Measurements from ENCODE around the gene MEI1. TPM values are rescaled to one million over a fixed set of nuclear protein-coding genes. Genes with fewer than 3 reads are reported as not detected.

MEI1 gene
- polyA plus RNA-seq, 1 experiment: 3.8 TPM

DNA sequence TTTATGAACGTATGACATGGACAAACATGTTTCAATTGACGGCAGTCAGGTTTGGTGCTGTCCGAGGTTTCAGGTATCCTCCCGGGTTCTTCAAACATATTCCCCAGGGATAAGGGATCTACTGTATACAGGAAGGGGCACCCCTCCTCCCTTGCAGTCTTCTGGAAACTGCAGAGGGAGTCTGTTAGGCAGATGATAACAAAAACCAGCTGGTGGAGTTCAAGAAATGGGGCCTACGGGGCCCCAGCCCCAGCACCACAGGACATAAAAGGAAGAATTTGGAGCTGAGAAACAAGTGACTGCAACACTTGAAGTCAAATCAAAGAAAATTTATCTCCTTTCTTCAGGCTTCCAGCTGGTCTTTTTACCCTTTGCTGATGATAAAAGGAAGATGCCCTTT is 42.7 kb upstream of the MEI1 start:
- TF ChIP-seq, protein P1, sequence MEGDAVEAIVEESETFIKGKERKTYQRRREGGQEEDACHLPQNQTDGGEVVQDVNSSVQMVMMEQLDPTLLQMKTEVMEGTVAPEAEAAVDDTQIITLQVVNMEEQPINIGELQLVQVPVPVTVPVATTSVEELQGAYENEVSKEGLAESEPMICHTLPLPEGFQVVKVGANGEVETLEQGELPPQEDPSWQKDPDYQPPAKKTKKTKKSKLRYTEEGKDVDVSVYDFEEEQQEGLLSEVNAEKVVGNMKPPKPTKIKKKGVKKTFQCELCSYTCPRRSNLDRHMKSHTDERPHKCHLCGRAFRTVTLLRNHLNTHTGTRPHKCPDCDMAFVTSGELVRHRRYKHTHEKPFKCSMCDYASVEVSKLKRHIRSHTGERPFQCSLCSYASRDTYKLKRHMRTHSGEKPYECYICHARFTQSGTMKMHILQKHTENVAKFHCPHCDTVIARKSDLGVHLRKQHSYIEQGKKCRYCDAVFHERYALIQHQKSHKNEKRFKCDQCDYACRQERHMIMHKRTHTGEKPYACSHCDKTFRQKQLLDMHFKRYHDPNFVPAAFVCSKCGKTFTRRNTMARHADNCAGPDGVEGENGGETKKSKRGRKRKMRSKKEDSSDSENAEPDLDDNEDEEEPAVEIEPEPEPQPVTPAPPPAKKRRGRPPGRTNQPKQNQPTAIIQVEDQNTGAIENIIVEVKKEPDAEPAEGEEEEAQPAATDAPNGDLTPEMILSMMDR (IDR thresholded peaks at IDR 0.05; ENCODE audit: insufficient read depth, low read depth, low read length): no peak
- ChIA-PET POLR2A (interaction anchor here (0.6 kb wide), 1 partner anchor 258 kb away, joined by 9 read pairs; the partner anchor contains the start of gene SHISA8), CTCF (interaction anchor here (1.4 to 8.5 kb wide), 2 partner anchors 9 to 41 kb away, joined by 4 to 47 read pairs; no protein-coding TSS in a partner anchor)
- no peak for DNase-seq (ENCODE audit: low read depth)
- peaks cover 32% of the 10 kb centered on the region for H3K36me3 ChIP-seq (ENCODE audit: control insufficient read depth, insufficient read depth, low read length)
- no peak overlapping the region for H3K4me3 ChIP-seq (ENCODE audit: low read depth, low read length)
- no peaks in the 10 kb centered on the region for H3K27me3 ChIP-seq (ENCODE audit: control insufficient read depth, insufficient read depth, low read length)

DNA sequence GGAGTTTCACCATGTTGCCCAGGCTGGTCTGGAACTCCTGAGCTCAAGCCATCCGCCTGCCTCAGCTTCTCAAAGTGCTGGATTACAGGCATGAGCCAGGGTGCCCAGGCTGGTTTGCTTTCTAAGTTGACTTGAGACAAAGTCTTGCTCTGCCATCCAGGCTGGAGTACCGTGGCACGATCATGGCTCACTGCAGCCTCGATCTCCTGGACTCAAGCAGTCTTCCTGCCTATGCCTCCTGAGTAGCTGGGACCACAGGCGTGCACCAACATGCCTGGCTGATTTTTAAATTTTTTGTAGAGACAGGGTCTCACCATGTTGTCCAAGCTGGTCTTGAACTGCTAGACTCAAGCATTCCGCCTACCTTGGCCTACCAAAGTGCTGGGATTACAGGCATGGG is 41.6 kb upstream of the MEI1 start:
- no peaks in the 10 kb centered on the region for H3K27me3 ChIP-seq (ENCODE audit: control insufficient read depth, insufficient read depth, low read length)
- POLR2A ChIA-PET: interaction anchor here (1.1 kb wide), 1 partner anchor 37 kb away, joined by 3 read pairs; the partner anchor contains the start of genes DESI1 and XRCC6
- H3K4me3 ChIP-seq (ENCODE audit: low read depth, low read length): no peak overlapping the region
- TF ChIP-seq, protein P1 (IDR thresholded peaks at IDR 0.05; ENCODE audit: insufficient read depth, low read depth, low read length): no peak
- CTCF ChIA-PET: interaction anchor here (1.3 to 8.5 kb wide), 3 partner anchors 8 to 39 kb away, joined by 3 to 47 read pairs (median 4); no protein-coding TSS in a partner anchor
- no peak for DNase-seq (ENCODE audit: low read depth)
- H3K36me3 ChIP-seq (ENCODE audit: control insufficient read depth, insufficient read depth, low read length): peaks cover 32% of the 10 kb centered on the region

DNA sequence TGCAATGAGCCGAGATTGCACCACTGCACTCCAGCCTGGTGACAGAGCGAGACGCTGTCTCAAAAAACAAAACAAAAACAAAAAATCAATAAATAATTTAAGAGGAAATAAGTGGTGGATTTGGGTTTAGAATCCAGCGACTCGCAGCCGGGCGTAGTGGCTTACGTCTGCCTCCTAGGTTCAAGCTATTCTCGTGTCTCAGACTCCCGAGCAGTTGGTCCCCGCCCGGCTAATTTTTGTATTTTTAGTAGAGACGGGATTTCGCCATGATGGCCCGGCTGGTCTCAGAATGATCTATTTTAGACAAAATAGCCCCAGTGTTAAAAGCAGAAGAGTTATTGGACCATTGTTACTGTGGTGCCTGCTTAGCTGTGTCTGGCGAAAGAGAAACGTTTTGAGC is 40.4 kb upstream of the MEI1 start:
- ChIA-PET CTCF (interaction anchor here (1.3 kb wide), 1 partner anchor 20 kb away, joined by 3 read pairs; no protein-coding TSS in a partner anchor), POLR2A (no interaction called here)
- no peak overlapping the region for H3K4me3 ChIP-seq (ENCODE audit: low read depth, low read length)
- no peak for DNase-seq (ENCODE audit: low read depth)
- no peaks in the 10 kb centered on the region for H3K27me3 ChIP-seq (ENCODE audit: control insufficient read depth, insufficient read depth, low read length)
- TF ChIP-seq, protein P1 (IDR thresholded peaks at IDR 0.05; ENCODE audit: insufficient read depth, low read depth, low read length): no peak
- peaks cover 32% of the 10 kb centered on the region for H3K36me3 ChIP-seq (ENCODE audit: control insufficient read depth, insufficient read depth, low read length)

DNA sequence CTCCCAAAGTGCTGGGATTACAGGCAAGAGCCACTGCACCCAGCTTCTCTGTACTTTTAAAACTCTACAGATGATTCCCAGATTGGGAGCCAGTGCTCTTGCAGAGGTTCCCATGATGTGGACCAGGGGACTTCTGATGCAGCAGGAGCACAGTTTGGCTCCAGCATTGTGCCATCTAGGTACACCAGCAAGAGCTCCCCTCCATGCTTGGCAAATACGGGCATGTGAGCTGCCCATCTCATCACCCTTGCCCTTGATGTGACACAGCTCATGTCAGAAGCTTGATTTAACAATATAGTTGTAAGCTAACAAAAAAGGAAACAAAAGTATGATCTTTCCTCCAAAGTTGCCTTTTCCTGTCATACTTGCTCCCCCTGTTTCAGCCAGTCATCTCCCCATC is 39.4 kb upstream of the MEI1 start:
- TF ChIP-seq, protein P1 (IDR thresholded peaks at IDR 0.05; ENCODE audit: insufficient read depth, low read depth, low read length): no peak
- no peak overlapping the region for H3K4me3 ChIP-seq (ENCODE audit: low read depth, low read length)
- ChIA-PET CTCF (interaction anchor here (0.8 to 2.0 kb wide), 4 partner anchors 9 to 281 kb away, joined by 3 to 8 read pairs (median 4); no protein-coding TSS in a partner anchor), POLR2A (no interaction called here)
- DNase-seq (ENCODE audit: low read depth): no peak
- H3K27me3 ChIP-seq (ENCODE audit: control insufficient read depth, insufficient read depth, low read length): no peaks in the 10 kb centered on the region
- H3K36me3 ChIP-seq (ENCODE audit: control insufficient read depth, insufficient read depth, low read length): peaks cover 27% of the 10 kb centered on the region

DNA sequence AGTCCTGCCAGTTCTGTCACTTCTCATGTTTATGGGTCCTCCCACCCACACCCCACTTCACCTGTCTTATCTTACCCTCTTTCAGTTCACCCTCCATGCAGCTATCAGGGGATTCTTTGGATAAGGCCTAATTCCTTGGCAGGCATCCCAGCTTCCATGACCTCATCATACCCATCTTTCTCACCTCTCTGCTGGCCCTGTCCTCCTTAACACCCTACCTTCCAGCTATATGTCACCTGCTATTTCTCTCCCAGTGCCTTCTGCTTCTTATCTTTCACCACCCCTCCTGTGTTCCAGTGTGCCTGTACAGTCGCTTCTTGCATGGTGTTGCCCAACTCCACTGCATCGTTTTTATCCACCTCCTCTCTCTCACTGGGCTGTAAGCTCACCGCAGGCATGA is 38.9 kb upstream of the MEI1 start:
- ChIA-PET POLR2A (no interaction called here), CTCF (interaction anchor here (0.8 to 2.0 kb wide), 4 partner anchors 9 to 280 kb away, joined by 3 to 8 read pairs (median 4); no protein-coding TSS in a partner anchor)
- Histone ChIP-seq H3K36me3 (ENCODE audit: control insufficient read depth, insufficient read depth, low read length) (peaks cover 27% of the 10 kb centered on the region), H3K4me3 (ENCODE audit: low read depth, low read length) (no peak overlapping the region), H3K27me3 (ENCODE audit: control insufficient read depth, insufficient read depth, low read length) (no peaks in the 10 kb centered on the region)
- DNase-seq (ENCODE audit: low read depth): no peak
- TF ChIP-seq, protein P1 (IDR thresholded peaks at IDR 0.05; ENCODE audit: insufficient read depth, low read depth, low read length): no peak

Measured in BJ (cell line).